GM11168 (cell line): ENCODE results near the gene CDKN1C.

Experiments used
- in situ Hi-C: fragments of 300-500 bp; cut with MboI; formaldehyde crosslinking; loops from one replicate; pipeline ENCODE4 v1.12.0; 2022; ENCODE audit warnings: low sequenced_read_pairs; ENCODE audit not compliant: unreplicated experiment

The CDKN1C gene

GRCh38 chr11:2857276-2857675 lies 28.3 kb downstream of the CDKN1C start:
- in situ Hi-C loops, result no loop called here

DNA sequence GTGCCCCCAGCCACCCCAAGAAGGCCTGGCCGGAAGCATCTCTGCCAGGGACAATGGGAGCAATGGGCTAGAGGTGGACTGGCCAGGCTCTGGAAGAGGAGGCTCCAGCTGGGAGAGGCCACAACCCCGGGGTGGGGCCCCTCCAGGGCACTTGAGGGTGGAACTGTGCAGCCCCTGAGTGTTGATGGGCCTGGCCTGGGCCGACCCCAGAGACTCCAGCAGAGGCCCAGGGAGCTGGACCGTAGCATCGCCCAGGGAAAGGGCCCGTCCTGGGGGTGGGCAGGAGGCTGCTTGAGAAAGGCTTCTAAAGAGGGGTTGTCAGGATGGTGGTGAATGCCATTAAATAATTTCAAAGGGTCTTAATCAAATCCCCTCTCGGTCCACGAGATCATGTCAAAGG lies 30.4 kb downstream of the CDKN1C start:
- in situ Hi-C loops, result no loop called here

- in situ Hi-C loops, result no loop called here
These were observed 31.5 kb downstream of the CDKN1C start for GRCh38 chr11:2853997-2854560.

- in situ Hi-C loops, result no loop called here
These were observed 32.2 kb downstream of the CDKN1C start for GRCh38 chr11:2853401-2853800.

DNA sequence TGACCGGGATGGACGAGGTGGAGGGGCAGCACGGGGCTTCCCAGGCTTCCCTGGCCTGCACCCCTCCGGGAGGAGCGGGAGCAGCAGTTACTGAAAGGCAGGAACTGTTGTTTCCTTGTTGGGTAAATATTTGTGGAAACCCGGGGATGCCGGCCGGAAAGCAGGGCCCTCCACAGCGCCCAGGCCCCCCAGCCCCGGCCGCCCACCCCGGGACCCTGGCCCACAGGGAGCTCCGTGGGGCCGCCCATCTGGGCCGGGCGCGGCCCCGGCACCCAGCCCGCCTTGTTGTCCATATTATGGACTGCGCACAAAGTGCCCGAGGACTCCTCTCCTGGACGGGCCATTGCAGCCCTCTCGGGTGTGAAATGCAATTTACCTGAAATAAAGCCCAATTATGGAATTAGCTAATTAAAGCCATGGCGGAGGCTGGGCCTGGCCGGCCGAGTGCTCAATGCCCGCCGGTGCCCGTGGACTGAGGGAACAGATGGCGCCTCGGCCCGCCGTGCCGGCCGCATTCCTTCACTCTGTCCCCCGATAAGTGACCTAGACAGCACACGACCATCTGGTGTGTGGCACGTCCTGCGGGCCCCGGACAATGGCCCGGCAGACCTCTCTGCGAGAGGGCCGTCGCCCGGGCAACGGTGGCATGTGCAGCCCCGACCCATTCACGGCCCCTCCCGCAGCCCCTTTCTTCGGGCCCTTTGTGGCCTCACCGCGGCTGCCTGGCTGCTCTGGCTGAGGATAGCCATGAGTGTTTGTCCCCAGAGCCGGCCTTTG lies 35.4 kb downstream of the CDKN1C start:
- in situ Hi-C loops, result no loop called here

- in situ Hi-C loops, result no loop called here
These were observed 37.1 kb downstream of the CDKN1C start for GRCh38 chr11:2848497-2848896.

DNA sequence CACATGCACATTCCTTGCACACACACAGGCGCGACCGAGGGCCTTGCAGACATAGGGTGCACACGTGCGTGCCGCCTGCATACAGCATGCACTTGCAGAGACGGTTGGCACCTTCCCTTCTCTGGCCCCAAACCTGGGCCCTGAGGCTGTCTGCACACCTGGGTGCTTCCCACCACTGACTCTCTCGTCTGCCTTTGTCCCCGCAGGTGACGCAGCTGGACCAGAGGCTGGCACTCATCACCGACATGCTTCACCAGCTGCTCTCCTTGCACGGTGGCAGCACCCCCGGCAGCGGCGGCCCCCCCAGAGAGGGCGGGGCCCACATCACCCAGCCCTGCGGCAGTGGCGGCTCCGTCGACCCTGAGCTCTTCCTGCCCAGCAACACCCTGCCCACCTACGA lies 38.0 kb downstream of the CDKN1C start:
- in situ Hi-C loops, result no loop called here

DNA sequence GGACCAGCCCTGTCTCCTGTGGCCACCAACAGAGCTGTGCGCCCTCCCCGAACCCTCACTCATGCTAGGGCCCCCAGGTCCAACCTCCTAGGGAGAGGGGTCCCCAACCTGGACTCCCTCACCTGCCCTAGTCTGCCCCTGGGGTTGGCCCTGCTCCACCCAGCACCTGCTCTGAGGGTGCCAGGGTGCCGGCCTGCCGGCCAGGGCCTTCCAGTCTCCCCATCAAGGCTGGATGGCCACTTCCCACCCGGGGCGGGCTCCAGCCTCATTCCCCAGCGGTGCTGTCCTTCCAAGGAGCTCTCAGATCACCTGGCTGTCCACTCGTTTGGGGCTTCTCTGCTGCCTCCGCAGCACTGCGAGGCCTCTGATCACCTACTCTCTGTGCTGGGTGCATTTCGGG lies 39.1 kb downstream of the CDKN1C start:
- in situ Hi-C loops, result no loop called here

DNA sequence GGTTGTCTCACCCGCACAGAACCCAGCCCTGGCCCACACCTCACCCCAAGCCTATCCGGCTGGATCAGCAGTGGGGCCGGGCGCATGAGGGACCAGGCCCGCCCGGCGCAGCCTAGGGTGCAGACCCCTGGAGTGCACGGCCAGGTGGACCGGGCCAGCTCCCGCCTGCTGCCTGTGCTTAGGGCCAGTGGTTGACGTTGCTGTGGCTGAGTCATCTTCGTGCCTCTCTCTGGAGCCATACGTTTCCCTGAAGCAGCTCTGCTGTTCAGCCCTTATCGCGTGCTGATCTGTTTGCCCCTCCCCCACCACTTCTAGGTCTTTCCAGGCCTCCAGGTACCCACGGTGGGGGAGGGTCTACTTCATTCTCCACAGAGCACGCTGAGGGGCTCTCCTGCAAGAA lies 39.5 kb downstream of the CDKN1C start:
- in situ Hi-C loops, result no loop called here

GRCh38 chr11:2844996-2845395 lies 40.6 kb downstream of the CDKN1C start:
- in situ Hi-C loops, result no loop called here

DNA sequence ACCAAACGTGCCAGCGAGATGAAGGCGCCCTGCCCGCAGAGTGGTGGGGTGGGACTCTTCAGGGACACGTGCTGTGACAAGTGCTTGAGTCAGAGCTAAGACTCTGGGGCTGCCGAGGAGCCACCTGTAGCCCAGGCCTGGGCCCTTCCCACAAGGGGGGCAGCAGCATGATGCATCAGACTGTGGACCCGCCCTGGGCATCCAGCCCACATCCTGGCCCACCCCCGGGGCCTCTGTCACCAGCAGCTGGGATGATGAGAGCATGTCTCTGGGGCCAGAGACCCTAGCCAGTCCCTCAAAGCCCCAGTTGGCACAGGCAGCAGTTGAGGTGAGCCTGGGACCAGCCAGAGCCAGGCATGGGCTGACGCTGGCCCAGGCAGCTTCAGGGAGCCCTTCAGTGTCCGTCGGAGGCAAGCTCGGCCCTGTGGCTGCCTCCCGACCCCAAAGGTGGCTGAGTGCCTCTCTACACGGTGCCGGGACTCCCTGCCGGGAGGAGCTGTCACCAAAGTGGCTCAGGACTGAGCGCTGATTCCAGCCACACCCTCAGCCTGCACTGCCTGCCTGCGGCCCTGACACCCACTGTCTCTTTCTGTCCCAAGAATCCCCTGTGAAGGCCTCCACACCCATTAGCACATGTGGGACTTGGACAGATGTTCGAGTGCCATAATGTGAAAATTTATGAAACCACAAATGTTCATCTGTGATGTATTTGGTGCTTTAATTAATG lies 41.3 kb downstream of the CDKN1C start:
- in situ Hi-C loops, result no loop called here

DNA sequence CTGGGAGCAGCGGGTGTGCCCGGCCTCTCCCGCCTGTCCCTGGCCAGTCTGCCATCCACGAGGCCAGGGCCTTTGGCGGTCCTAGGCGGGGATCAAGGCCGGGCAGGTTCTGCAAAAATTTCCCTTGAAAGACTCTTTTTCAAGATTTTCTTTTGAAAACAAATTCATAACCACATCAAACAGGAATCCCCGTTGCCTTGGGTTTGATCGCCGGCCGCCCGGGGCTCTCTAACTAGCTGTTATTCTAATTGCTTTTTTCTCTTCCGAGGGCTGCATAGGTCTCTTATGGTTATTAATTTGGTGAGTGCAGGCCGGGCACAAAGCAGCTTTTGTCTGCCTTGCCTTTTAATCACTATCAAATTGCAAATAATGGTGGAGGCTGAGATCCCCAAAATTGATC lies 42.0 kb downstream of the CDKN1C start:
- in situ Hi-C loops, result no loop called here

GRCh38 chr11:2842876-2843275 lies 42.7 kb downstream of the CDKN1C start:
- in situ Hi-C loops, result no loop called here

DNA sequence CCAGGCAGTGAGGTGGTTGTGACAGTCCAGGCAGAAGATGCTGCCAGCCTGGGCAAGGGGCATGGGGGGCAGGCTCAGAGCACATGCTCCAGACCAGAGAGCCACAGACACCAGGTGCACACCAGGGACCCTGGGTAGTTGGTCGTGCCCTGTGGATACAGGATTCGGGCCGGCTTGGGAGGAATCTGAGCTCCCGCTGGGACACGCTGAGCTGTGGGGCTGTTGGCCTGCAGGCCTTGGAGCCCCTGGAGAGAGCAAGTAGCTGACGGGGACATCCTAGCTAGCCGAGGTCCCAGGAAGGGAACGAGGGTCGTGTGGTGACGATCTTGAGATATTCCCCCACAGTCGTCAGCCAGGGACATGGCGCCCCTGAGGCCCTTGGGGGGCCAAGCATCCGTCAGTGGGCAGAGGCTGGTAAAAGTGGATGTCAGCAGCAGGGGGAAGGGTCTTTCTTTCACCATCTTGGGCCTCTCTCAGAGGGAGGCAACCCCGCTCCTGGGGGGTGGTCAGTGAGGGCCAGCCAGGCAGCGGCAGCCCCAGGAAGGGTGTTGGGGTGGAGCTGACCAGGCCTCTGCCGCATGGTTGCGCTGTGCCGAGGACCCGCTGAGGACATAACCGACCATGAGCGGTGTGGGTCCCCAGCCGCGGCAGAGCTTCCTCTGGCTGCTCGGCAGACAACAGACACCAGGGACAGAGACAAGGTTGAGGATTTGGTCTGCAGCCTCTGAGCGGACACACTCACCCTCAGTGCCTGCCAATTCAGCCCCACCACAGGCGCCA lies 44.0 kb downstream of the CDKN1C start:
- in situ Hi-C loops, result no loop called here

DNA sequence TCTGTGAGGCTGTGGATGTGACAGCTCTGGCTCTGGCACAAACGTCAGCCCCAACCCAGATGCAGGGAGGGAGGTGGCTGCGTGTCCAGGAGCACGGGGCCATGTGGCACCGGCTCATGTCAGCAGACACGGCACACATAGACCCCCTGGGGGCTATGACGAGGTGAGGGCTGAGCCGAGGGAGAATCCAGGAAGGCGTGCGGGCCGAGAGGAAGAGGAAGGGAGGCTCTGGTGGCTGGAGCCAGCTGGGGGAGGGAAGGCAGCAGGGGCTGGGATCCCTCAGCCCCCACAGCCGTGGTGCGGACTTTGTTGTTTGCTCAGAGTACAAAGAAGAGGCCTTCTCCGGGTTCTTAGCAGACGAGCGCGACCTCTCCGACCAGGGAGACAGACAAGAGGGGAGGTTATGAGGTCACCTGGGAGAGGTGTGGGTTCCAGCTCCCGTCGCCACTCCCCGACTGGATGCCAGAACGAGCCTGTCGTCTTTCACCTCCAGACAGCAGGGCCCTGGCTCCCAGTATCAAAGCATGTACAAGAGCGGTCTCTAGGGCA lies 46.1 kb downstream of the CDKN1C start:
- in situ Hi-C loops, result no loop called here

- in situ Hi-C loops, result no loop called here
These were observed 46.8 kb downstream of the CDKN1C start for GRCh38 chr11:2838676-2839294.

DNA sequence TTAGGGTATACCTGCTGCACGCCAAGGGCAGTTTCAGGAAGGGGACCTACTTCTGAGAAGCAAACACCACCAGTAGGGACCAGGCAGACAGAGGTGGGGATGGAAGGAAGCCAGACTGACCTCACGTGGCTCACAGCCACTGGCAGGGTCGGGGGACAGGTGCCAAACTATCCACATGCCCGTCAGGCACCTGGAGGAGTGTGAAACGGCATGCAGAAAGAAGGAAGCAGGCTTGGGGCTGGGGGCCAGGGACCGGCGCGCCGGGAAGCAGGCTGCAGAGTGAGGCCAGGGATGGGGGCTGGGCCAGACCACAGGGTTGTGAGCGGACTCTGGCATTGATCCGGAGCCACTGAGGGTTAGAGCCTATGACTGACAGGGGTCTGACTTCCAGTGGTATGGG lies 47.5 kb downstream of the CDKN1C start:
- in situ Hi-C loops, result no loop called here

DNA sequence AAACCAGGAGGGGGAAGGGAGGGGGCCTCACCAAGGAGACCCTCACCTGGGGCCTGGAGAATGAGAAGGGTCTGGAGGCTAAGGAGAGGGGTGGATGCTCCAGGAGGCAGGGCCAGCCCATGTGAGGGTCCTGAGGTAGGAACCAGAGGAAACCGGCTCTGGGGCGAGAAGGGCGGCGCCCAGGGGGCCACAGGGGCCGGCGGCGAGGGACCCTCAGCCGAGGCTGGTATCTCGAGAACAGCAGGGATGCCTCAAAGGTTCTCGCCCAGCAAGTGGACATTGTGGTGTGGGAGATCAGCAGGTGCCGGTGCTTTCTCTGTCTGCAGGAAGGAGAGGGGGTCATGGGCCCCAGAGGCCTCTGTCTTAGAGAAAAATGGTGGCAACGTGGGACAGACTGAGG lies 47.9 kb downstream of the CDKN1C start:
- in situ Hi-C loops, result no loop called here

GRCh38 chr11:2837096-2837601 lies 48.4 kb downstream of the CDKN1C start:
- in situ Hi-C loops, result no loop called here
